Stimulated activated CD8-positive, alpha-beta memory T cell treated with anti-CD3 and anti-CD28 coated beads, Interleukin-15, amount 100 ng/mL, for 24 hours (primary cell): Measurements from ENCODE around the gene ZNF90.
"Not testable (repeated sequence)": the region's sequence is repeated elsewhere in the genome, so short reads cannot be mapped to it uniquely, and the experiment has no call there.

ENCODE experiments used
- DNase-seq: peaks from one replicate; pipeline ENCODE4 v3.0.0-alpha.2; 2020; ENCODE audit warnings: low read depth

The ZNF90 gene

DNA sequence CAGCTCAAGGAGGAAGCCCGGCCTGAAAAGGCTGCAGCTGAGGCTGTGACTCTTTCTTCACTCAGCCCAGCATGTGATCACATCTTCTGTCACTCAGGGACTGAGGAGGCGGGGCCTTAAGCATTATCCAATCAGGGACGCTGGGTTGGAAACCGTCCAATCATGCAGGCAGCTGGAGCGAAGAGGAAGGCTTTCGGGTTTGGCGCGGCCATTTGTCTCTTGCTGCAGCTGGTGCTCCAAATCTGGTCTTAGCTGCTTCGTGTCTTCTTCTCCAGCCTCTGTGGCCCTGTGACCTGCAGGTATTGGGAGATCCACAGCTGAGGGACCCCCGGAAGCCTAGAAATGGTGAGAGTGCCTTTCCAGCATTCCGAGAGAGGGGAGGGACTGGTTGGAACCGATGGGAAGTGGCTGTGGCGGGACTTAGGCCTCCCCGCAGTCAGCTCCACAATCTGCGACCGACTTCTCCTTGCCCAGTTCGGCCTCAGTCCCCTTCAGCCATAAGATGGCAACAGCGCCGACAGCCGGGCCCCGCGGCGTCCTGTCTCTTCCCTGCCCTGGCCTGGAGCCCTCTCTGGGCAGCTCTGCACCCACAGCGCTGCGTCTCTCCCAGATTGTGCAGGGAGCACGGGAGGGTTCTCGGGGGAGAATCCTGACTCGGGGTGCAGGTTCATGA, at the start of gene ZNF90:
ZNF90 (plus strand) TSS at position 210 of the 673 bp plus-strand sequence; CDS start at position 343, 133 bp downstream.
- peak; percentile 43 for DNase-seq

DNA sequence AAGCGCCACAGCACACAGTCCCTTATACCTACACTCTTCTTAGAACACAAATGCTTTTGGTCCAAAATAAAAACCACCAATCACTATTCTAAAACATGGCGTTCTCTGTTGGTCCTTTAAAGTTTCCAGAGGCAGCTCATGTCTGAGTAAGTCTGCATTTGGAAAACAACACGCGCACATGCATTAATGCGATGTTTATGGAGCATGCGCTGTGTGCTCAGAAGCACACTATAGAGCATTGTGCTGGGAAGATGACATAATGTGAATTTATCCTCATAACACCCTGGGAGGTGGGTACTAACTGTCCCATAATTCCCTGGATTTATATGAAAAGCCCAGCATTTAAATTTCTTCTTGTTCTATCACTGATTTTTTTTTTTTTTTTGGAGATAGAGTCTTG, 49.2 kb upstream of the ZNF90 start:
- DNase-seq: no peak

DNA sequence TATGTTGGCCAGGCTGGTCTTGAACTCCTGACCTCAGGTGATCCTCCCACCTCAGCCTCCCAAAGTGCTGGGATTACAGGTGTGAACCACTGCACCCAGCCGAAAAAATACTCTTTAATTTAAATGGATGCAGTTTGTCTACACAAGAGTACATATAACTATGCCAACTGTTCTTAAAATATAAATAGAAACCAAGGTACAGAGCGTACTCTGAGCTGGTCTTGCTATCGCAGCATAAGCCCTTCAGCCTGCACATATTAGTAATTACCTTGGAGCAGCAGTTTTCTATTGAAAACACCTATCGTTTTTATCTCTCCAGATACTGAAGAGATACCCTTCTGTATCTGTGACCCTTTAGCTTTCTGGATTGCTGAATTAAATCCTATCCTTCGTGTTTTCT, 41.9 kb upstream of the ZNF90 start:
- DNase-seq: no peak

DNA sequence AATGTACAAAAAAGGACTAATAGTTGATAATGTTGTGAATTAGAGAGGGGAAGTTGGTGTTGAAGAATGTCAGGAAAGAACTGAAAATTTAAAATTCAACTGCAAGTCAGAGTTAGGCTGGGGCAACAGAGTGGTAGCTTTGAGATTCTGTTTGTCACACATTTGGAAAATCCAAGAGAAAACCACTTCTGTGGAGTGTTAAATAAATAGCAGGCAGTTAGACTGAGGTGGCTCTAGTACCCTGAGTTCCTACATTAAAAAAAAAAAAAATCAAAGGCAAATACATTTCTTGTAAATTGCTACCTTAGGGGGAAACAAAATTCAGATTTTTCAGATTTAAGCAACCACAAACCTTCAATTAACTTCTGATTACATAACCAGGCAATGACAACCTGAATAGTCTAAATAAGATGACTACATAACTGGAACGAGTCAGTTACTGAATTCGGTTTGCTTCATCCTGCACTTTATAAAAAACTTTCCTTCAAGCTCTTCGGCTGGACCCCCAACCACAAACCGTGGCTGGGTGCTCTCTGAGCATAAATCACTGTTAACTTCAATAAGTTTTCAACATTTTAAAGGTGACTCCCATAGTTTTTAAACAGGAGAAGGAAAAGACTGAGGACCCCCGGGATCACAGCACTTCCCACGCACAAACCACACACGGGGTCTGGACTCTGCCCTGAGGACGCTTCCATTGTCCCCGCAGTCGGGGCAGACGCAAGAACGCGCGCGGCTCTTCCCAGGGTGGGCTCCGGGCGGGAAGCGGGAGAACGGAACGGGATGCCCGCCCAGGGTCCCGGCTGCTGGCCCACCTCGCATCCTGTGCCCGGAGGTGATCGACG, 39.2 kb upstream of the ZNF90 start:
- no peak for DNase-seq

DNA sequence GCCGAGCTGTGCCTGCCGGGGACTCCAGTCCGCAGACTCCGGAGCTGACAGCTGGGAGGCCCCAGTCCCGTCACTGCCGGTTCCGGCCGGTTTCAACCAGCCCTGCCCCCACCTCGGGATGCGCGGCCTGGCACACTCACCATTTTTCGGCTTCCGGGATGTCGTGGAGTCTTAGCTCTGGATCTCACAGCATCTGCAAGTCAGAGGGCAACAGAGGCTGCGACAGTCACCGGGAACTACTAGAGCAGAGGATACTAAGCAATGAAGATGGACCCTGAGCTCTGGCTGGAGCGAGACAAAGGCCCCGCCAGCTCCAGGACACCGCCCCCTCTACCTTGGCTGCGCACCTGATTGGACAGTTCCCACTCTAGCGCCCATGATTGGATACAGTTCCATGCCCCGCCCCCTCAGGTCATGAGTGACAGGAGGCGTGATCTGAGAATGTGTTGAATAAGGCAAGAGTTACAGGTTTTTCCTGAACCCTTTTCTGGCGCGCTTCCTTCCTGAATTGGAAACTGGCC, 38.5 kb upstream of the ZNF90 start, which contains the start of gene ZNF682:
ZNF682 (minus strand) TSS at position 303 of the 521 bp plus-strand sequence; CDS start at position 143, 160 bp downstream.
- peak; percentile 70 for DNase-seq

DNA sequence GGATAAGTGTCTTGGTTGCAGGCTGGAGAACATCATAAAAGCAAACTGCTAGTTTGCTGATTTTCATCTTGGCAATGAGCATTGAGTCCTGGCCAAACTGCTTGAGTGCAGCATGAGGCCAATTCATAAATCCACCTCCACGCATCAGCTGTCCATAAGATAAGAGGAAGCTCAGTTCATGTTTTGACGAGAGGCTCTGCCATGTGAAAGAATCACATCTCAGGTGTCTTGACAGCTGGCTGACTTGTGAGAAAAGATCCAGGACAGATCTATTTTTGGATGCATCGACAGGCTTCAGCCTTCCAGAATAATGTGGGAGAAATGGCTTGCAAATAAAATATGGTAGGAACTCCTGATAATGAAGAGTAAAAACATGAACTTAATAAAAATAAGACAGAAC, 33.1 kb upstream of the ZNF90 start:
- DNase-seq: no peak

DNA sequence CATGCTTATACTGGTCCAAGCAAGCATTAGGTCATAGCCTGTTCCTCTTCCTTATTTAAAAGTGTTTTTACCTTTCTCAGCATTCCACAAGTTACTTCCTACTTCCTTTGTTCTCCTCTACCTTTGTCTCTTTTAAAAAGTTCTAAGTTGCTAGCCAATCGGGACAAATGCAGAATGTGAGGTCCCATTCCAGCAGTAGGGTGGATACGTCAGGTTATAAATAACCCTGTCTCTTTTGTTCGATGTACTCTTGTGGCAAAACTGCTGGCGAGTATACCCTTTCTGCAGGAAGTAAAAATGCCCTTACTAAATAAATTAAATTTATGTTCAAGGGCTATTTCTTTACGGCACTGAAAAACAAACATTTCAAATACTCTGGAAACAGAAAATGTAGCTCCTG, 32.1 kb upstream of the ZNF90 start:
- DNase-seq: not testable (repeated sequence)

DNA sequence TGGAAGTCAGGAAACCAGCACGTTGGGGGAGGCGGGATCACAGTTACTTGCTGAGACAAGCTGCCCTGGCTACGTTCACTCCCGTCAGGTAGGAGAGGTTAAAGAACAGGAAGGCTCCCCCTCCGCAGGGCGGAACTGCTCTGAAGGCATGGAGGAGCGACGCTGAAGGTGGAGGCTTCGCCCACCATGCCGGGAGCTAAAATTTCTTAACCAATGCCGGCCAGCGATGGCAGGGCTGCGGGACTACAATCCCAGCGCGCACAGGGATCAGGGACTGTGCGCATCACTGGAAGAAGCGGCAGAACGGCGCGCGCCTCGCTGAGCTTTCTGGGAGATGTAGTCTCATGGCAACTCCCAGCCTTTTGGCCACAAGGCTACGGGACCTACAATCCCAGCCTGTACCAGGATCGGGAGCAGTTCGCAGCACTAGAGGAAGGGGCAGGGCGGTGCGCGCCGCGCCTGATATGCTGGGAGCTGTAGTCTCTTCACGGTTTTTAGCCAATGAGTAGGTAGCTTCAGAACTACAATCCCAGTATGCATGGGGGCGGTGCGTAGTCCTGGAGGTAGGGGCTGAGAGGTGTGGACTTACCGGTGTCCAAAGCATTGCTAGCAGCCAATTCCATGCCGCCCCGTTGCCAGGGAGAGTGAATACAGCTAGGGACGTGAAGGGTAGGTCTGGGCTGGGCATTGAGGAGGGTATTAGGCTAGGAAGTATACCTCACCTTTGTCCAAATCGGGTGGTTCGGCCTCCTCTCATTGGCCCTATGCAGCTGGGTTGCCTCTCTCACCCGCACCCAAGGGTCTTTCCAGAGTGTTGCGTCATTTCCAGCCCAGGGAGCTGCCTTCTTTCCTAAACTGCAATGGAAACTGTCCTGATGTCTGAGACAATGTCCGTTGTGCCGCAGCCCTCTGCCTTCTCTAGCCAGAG, 25.7 kb upstream of the ZNF90 start:
- peak; percentile 50 for DNase-seq

DNA sequence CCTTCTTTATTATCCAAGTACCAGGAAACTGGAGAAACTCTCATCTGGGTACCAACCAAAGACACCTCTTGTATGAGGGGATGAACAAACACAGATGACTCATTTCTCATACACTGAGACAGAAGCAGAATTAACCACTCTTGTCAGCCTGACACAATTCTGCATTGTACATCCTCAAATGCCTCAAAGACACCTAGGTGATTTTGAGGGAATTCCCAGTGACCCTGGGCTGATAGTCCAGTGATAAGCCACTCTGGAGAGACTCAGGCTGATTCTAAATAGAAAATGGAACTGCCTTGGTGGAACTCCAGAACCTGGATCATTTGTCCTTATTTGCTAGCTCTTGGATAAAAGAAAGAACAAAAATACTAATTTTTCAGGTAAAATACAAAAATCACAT, 19.1 kb upstream of the ZNF90 start:
- DNase-seq: not testable (repeated sequence)

DNA sequence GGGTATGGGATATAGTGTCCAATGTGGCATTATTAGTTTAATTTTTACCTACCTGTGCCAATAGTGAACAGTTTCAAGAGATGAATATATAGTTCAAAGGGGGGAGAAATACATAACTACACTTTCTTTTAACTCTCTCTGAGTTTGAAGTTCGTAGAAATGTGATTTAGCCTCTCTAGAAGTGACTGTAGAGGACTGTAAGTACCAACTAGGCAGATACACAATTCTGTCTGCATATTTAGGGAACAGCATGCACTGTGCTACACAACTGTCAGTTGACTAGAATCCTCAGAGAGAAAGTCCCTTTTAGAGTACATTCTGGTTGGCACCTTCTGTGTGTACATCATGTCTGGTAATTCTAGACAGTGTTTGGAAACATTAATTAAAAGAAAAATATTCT, 17.5 kb upstream of the ZNF90 start:
- DNase-seq: no peak

DNA sequence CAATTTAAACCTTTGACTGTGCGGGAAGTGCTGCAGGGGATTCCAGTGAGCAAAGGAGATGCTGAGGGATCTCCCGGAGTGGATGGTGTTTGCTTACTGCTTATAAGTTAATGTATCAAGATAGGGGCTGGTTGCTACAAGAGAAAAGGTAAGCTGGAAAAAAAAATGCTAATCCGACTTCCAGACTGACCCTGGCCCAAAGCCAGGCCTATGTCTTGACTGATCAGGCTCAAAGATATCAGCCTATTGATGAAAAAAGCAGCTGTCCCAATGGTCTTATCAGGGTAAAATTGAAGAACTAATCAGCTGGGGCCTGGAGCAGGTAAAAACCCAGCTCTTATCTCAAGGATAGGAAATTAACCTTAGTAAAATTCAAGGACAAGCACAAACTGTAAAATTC, 10.9 kb upstream of the ZNF90 start:
- DNase-seq: no peak

DNA sequence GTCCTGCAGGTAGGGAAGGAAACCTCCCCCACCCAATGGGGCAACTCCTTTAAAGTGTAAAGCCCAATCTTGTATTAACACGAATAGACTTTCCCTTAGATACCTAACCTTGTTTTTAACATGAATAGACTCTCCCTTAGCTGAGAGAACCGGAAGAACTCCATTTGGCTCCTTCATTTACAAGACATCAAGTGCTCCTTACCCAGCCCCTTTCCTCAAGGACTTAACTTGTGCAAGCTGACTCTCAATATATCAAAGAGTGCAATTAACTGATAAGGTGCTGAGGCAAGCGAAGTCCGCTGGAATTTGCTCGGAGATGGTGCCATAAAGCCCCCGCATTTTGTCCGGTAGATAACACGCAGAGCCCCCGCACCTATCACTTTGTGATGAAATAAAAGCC, 9.9 kb upstream of the ZNF90 start:
- DNase-seq: no peak

DNA sequence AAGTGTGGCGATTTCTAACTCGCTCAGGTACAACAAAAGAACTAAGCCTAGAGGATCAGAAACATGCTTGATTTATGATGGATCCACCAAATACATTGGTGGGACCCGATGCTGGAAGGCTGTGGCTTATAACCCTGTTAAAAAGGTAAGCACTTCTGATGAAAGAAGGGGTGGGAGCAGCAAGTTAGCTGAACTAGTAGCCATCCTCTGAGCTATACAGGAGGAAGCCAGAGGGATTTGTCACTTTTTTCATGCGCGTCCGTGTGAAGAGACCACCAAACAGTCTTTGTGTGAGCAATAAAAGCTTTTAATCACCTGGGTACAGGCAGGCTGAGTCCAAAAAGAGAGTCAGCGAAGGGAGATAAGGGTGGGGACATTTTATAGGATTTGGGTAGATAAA, 9.2 kb upstream of the ZNF90 start:
- DNase-seq: not testable (repeated sequence)

DNA sequence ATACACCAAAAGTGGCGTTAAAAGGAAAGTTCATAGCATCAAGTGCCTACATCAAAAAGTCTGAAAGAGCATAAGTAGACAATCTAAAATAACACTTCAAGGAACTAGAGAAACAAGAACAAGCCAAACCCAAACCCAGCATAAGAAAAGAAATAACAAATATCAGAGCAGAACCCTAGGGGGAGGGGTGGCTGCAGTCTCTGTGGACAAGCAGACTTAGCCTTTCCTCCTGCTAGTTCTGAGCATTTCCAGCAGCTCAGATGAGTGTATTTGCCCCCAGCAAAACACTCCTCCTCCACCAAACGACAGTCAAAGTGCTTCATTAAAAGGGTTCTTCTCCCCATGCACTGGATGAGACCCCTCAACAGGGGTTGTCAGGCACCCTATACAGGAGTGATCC, 7.1 kb upstream of the ZNF90 start:
- no peak for DNase-seq

DNA sequence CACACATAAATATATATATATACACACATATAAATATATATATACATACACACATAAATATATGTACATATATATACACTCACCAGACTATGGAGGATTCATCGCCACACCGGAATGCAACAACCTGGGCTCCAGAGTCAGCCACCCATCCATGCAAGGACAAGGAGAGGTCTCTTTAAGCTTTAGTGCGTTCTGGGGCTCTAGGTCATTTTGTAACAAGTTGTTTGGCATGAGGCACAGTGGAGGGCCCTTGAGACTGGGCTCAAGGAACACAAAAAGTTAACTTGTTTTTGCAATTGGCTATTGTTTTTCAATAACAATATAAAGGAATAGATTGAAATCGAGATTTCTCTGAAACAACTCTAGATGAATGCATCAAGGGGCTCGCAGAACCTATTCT, 4.9 kb upstream of the ZNF90 start:
- DNase-seq: no peak

DNA sequence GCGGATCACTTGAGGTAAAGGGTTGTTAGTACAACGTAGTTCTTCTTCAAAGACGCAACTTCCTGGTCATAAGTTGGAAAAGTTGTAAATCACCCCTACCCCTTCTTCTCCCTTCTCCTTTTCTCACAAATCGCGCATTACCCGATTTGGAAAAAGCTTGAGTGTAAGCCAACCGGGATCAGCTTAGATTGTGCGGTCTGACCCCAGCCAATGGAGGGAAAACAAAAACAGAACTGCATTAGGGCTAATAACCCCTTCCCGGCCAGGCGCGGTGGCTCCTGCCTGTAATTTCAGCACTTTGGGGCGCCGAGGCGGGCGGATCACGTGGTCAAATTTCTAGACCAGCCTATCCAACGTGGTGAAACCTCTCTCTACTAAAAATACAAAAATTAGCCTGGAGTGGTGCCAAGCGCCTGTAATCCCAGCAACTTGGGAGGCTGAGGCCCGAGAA, 806 bp downstream of the ZNF90 start:
- DNase-seq: no peak

DNA sequence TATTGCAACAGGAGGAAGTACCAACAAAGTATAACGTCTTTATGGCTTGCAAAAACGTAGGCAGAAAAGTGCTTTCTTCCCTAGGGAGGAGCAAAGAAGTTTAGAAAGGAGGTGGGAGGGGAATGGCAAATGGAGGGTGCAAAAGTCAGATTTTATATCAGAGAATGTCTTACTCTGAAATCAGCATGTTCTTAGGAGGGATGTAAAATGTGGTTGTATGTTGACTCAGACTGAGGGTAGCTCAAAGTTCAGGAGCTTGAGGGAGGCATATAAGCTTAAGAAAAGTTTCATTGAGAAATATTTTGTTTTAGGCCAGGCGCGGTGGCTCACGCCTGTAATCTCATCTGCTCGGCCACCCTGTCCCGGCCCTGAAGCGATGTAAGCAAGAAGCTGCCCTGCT, 1.7 kb downstream of the ZNF90 start:
- no peak for DNase-seq

DNA sequence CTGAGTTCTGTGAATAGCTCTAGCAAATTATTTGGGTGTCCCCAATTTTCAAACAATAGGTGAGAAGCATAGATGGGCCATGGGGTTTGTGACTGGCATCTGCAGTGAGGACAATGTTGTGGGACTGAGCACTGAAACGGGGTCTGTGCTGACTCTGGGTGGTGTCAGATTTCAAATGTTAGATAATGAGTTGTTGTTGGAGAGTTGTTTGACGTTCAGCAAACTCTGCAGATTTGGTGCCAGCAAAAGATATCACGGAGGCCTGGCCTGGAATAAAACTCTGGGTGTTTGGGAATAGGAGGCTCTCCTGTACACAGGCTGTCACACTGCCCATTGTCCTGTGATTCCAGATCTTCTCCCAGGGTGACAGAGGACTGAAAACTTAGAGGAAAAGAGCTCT, 2.9 kb downstream of the ZNF90 start:
- DNase-seq: no peak

DNA sequence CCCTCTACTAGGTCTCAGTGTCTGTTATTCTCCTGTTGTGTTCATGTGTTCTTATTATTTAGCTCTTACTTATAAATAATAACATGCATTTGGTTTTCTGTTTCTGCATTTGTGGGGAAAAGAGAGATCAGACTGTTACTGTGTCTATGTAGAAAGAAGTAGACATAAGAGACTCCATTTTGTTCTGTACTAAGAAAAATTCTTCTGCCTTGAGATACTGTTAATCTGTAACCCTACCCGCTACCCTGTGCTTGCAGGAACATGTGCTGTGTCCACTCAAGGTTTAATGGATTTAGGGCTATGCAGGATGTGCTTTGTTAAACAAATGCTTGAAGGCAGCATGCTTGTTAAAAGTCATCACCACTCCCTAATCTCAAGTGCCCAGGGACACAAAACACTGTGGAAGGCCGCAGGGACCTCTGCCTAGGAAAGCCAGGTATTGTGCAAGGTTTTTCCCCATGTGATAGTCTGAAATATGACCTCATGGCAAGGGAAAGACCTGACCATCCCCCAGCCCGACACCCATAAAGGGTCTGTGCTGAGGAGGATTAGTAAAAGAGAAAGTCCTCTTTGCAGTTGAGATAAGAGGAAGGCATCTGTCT, 4.5 kb downstream of the ZNF90 start:
- not testable (repeated sequence) for DNase-seq

DNA sequence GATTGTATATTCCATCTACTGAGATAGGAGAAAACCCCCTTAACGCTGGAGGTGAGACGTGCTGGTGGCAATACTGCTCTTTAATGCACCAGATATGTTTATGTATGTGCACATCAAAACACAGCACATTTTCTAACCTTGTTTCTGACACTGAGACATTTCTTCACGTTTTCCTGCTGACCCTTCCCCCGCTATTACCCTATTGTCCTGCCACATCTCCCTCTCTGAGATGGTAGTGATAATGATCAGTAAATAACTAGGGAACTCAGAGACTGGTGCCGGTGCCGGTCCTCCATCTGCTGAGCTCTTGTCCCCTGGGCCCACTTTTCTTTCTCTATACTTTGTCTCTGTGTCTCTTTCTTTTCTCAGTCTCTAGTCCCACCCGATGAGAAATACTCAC, 5.1 kb downstream of the ZNF90 start:
- not testable (repeated sequence) for DNase-seq

DNA sequence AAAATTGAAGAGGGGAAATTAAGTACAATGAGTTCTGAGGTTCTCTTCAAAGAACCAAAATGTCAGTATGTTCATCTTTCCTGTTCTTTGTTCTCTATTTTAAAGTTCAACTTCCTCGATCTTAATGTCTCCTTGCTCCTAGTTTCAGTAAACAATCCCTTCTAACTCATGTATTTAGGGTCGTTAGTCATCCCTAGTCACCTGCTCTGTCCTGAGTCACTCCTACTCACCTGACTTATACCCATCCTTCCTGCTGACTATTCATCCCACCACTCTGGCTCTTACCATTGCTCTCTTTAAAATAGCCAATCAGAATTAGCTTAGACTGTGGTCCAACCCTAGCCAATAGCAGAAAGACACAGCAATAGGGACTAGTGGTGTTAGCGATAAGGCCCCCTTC, 24.3 kb downstream of the ZNF90 start:
- no peak for DNase-seq
